HG03066 (cell line): ENCODE results near the gene UQCC5.

Experiments
- ATAC-seq: cut with Tn5 transposase; IDR thresholded peaks from one replicate; pipeline ENCODE4 v1.9.1; 2021; ENCODE audit warnings: low read depth; ENCODE audit not compliant: unreplicated experiment

UQCC5 gene

DNA sequence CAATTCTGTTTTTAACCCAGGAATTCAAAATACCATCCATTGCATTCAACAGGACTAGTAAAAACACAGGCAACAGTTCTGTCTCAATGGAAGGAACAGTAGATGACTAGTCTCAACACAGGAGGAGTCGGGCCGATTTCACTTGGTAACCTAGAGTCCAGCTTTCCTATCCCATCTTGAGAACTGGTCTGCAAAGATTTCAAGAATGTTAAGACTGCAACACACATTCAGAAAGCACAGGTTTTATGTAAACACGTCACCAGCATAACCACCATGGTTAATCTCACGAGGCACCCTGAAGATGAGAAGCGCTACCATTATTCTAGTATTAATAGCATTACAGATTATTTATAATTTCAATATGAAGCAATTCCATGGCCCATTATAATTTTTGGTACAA, 22.0 kb downstream of the UQCC5 start:
- ATAC-seq, result no peak

DNA sequence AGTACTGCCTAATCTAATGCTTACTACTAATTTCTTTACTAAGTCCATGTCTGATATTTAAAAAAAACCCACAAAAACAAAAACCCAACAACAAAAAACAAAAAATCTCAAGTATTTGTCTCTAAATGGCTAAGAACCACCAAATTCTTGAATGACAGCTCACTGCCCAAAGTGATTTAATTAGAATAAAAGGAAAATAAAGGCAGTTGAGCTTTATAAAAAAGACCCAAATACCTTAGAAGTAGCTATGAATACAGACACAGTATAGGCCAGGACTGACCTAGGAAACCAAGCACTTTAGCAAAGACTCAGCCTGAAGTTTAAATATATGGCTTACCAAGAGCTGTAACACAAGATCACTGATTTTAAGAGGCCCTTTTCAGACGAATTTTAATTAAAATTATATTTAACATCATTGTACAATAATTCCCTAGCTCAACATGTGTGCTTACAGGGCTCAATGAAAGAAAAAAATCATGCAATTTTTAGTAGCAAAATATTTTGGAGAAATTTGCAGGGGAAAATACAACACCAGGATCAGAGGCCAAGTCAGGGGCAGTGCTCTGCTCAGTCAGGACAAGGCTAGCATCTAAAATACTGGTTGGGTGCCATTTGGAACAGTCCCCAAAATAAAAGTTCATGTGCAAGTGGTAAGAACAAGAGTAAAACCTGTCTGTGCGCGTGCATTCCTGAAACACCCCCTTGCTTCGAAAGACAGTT, 24.8 kb downstream of the UQCC5 start:
- no peak for ATAC-seq

DNA sequence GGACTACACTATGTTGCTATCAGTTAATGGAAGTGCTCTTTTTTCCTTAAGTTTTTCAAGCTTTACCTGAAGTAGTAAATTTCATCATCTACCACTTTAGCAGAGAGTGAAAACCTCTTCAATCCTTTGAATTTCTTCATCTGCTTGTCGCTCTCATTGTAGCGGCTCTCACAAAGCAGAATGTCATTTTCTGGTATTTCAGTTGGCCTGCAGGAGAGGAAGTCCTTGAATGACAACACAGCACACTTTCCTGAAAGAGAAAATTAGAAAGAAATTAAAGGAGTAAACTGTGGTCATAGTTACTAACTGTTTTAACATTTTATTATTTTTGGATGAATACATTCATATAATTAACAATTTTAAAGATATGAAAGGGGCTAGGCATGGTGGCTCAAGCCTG, 27.6 kb downstream of the UQCC5 start:
- no peak for ATAC-seq

DNA sequence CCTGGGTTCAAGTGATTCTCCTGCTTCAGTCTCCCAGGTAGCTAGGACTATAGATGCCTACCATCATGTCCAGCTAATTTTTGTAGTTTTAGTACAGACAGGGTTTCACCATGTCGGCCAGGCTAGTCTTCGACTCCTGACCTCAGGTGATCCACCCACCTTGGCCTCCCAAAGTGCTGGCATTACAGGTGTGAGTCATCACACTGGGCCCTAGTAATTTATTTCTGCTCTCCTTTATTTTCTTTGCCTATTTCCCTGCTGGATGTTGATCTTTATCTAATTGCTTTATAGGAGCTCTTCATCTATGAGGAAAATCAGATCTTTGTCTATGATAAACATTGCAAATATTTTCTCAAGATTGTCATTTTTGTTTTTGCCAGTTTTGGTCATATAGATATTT, 31.7 kb downstream of the UQCC5 start:
- ATAC-seq, result no peak

DNA sequence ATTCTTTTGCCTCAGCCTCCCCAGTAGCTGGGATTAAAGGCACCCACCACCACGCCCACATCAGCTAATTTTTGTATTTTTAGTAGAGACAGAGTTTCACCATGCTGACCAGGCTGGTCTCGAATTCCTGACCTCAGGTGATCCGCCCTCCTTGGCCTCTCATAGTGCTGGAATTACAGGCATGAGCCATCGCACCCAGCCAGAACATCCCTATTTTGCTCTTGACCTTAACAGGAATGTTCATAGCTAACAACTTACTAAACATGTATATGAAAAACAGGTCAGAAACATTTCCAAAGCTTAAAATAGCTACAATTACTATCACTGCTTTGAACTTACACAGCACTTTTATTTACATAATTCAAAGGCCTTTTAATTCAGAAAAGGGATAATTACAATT, 33.7 kb downstream of the UQCC5 start:
- no peak for ATAC-seq

DNA sequence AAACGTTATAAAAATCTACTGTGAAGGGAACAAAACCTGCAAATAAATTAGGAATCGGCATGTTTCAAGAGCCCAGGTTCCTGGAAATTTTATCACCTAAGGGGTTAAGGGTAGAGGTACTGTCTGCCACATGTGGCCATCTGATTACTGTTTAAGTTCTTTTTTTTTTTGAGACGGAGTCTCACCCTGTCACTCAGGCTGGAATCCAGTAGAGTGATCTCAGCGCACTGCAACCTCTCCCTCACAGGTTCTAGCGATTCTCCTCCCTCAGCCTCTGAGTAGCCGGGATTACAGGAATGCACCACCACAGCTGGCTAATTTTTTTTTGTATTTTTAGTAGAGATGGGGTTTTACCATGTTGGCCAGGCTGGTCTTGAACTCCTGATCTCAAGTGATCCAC, 35.8 kb downstream of the UQCC5 start:
- no peak for ATAC-seq

DNA sequence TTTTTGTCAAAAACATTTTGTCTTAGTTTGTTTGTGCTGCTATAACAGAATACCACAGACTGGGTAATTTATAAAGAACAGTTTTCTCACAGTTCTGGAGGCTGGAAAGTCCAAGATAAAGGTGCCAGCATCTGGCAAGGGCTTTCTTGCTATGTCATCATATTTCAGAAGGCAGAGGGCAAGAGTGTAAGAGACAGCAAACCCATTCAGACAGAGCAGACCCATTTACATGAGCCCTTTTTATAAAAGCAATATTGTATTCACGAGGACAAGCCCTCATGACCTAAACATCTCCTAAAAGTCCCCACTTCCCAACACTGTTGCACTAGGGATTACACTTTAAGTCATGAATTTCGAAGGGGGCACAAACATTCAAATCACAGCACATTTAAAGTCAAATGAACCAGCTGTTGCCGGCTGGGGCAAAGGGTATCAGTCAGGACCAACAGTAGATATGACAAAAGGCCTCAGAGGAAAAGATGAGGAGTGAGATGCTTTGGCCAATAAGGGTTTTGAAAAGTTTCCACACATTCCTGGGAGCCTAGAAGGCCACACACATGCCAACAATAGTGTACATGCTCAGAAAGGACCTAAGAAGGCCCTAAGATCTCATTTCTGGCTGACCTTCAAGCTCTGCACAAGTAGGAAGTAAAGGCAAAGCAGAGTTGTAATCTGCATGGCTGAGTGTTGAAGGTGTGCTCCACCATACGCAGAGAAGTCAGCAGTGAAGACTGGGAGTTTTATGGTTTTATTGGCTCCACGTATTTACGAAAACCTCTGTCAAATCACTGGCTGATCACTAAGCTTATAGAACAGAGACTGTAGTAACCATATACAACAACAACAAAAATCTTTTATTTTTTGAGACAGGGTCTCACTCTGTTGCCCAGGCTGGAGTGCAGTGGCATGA, 37.9 kb downstream of the UQCC5 start:
- ATAC-seq, result no peak
